ENCODE measurements around the gene IQCF5.

IQCF5 gene

DNA sequence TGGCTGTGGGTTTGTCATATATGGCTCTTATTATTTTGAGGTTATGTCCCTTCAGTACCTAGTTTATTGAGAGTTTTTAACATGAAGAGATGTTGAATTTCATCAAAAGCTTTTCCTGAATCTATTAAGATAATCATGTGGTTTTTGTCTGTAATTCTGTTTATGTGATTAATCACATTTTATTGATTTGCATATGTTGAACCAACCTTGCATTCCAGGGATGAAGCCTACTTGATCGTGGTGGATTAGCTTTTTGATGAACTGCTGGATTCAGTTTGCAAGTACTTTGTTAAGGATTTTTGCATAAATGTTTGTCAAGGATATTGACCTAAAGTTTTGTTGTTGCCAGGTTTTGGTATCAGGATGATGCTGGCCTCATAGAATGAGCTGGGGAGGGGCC lies 47.1 kb downstream of the IQCF5 start:
- H3K27ac ChIP-seq = no peak overlapping the region
- TF ChIP-seq CTCF (conservative IDR thresholded peaks at IDR 0.05) (no peak), ZFX (IDR thresholded peaks at IDR 0.05) (no peak)
